GM19351 (cell line): ENCODE data around the gene NUP214.

Experiments
- ATAC-seq: cut with Tn5 transposase; IDR thresholded peaks from one replicate; pipeline ENCODE4 v1.9.1; 2021; ENCODE audit warnings: mild to moderate bottlenecking, moderate library complexity; ENCODE audit not compliant: unreplicated experiment

The NUP214 gene

DNA sequence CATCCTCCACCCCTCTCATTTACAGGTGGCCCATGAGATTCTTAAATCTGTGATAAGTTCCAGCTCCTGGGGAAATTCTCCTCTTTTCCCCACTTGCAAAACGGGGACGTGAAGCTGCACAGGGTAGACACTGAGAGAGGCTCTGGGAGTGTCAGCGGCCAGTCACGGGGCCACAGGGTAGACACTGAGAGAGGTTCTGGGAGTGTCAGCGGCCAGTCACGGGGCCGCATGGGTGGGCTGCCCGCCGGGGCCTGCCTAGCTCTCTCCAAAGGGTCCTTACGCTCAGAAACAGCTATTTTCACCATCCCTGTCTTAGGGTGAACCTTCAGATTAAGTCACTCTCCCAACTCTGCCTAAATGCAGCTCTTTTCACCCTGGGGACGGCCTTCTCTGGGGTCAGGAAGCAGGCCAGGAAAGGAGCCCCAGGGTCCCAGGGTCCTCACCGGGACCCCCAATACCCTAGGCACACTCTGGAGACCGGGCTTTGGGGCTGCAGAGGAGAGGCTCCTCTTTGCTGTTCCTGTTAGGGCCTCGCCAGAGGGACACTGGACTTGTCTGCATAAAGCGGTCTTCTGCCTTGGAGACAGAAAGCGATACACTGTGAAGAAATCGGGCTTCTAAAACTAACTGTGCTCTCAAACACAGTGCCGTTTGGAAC is 149.4 kb downstream of the NUP214 start:
- no peak for ATAC-seq

DNA sequence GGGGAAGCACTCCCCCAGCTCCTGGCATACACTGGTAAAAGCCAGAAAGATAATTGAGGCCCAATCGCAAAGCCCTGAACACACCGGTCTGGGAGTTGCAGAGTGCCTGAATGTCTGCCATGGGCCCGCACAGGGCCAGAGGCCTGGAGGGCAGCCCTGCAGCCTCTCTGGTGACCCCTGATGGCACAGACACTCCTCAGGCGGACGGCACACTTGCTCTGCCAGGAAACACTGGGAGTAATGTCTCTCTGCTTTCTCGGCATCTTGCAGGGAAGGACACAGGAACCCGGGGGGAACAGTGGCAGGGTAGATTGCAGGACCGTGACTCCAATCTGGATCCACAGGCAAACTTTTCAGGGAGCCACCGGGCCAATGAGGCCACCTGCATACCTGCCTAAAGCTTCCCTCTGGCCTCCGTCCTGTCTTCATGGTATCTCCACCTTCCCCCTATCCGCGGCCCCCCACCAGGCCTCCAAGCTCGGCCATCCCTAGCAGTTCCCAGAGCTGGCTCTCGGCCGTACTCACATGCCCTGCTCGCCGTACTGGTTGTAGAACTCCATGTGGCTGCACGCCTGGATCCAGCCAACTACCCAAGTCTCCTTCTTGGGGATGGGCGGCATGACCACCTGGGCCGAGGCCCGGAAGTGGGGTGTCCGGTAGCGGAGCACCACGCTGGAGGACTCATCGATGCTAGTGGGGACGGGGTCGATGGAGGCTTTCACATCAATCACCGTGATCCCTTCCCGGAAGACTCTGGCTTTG is 150.1 kb downstream of the NUP214 start:
- no peak for ATAC-seq

DNA sequence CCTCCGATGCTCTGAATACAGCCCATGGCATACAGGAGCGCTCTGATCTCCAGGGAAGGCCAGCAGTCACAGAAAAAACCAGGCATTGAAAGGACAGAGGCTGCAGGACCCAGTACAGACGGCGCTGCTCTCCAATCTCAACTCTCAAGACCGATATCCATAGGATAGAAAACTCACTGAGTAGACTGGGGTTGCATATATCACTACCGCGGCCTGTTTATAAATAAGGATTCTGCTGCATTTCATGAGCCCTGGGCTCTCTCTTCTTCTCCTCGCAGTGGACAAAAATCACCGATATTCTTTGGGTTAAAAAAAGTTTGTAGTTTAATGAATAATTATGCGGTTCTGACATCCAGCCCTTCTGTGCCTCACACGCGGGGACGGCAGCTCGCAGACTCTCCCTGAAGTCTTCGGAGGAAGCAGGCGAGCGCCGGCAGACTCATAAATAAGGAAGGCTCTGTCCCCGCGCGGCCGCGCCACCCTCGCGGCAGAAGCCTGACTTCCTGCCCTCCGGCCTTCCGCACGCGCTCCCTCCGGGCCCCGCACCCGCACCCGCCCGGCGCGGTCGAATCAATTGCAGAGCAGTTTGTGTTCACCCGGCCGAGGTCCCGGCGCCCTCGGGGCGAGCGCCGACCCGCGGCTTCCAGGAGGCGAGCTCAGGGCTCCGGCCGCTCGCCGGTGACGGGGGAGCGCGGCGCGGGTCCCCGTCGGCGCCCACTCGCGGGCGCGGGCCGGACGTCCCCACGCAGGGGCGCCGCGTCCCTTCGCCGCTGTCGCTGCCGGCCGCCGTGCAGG is 150.9 kb downstream of the NUP214 start, which contains the start of gene FAM78A:
TSS of gene FAM78A (minus strand) at position 417 of the 795 bp plus-strand sequence. CDS start at position 86, 331 bp downstream.
- no peak for ATAC-seq

DNA sequence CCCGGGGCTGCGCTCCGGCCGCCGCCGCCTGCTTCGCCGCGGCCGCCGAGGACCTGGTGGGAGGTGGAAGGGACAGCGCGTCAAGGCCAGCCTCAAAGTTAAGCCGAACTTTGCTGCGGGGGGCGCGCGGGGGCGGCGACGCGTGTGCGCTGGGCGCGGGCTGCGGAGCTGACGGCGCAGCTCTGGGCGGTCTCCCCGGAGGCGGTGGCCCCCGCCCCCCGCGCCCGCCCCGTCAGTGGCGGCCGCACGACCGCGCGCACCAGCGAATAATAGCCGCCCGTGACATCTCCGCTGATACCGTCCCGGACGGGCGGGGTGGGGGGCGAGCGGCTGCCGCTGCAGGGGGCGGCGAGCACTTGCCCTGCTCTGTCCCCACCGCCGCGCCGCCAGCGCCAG is 151.5 kb downstream of the NUP214 start:
- ATAC-seq, result no peak

DNA sequence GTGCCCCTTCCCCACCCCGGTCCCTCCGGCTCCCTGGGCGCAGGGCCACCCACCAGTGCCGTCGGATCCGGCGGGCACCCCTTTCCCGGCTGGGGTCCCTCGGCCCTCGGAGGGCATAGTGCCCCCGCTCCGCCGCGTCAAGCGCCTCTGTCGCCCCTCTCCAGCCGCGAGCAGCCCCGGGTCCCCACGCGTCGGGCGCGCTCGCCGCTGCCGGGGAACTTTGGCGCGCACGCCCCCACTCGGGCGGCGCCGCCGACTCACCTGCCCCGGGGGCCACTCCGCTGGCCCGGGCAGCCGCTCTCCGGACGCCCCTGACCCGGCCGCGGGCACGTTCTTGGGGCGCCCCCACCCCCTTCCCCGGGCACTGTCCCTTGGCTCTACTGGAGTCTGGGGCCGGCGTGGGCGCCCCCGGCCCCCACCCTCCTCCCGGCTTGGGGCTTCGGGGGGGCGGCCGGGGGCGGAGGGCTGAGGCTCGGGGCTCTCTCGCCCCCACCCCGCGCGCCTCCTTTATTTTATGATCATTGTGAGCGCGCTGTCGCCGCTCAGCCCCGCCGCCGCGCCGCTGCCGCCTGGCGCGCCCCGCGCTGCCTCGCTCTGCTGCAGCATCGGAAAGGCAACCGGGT is 152.0 kb downstream of the NUP214 start:
- ATAC-seq, result no peak

DNA sequence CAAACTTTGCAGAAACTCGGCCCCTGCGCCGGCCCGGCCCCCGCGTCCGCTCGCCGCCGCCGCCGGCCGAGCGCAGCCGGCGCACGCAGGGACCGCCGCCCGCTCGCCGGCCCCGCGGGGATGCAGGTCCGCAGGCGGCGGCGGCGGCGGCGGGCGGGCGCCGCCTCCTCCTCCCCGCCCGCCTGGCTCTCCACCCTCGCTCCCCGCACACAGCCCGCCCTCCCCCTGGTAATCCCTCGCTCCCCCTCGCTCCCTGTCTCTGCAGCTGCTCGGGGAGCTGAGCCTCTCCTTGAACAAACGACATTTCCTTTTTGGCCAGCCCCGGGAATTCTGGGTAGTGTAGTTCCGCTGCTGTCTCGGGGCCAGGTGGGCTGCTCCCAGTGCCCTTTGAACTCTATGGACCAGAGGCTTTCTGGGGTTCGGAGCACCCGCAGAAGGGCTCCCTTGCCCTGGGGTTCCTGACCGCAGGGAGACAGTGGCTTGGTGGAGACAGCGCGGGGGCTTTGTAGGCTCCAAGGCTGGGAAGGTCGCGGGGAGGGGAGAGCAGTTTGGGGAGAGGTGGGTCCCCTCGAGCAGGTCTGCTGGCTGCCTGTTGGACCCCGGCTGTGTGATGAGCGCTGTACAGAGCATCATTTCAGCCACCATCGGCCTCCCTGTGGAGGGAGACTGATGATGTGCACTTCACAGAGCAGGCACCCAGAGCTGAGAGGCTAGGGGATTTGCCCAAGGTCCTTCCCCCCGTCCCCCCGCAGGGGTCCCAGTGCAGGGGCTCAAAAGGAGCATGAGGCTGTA is 152.7 kb downstream of the NUP214 start:
- no peak for ATAC-seq

DNA sequence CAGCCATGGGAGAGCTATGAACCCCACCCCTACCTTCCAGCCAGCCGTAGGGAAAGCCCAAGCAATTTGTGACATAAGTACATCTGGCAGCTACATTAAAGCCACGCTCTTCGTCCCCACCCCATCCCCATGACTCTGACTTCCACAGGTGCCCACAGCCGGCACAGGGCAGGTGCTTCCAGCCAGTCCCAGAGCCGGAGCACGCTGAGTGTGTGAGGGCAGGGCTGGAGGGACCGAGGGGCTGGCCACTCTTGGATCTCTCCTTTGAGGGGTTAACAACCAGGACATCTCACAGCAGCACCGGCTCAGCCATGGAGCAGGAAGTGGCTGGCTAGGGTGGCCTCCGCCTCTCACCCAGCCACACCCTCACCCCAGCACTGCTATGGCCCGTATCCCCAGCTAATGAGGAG is 153.3 kb downstream of the NUP214 start:
- no peak for ATAC-seq

DNA sequence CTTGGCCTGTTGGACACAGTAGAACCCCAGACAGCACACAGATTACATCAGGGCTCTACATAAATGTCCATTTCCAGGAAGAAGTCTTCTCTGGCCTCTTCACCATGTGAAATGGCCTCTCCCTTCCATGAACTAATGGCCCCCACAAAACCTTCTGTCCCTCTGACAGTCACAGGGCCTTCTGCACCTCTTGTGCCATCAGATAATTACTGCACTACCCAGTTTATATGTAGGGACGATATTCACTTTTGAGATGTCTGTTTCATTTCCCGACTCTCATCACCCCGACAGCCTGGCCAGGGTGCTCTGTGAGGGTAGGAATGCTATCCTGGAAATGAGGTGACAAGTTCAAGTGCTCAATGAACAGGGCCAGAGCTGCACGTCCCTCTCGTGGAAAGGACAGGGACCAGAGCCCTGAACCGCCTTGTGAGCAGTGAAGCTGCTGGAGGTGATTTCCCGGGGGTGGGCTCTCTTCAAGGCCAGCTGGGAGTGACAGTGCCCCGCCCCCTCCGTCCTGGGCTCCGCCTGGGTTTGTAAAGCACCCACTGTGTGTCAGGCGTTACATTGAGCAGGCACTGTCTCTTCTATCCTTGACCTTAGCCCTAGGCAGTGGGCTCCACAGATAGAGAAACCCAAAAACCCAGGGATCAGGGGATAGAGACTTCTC is 153.9 kb downstream of the NUP214 start:
- no peak for ATAC-seq

DNA sequence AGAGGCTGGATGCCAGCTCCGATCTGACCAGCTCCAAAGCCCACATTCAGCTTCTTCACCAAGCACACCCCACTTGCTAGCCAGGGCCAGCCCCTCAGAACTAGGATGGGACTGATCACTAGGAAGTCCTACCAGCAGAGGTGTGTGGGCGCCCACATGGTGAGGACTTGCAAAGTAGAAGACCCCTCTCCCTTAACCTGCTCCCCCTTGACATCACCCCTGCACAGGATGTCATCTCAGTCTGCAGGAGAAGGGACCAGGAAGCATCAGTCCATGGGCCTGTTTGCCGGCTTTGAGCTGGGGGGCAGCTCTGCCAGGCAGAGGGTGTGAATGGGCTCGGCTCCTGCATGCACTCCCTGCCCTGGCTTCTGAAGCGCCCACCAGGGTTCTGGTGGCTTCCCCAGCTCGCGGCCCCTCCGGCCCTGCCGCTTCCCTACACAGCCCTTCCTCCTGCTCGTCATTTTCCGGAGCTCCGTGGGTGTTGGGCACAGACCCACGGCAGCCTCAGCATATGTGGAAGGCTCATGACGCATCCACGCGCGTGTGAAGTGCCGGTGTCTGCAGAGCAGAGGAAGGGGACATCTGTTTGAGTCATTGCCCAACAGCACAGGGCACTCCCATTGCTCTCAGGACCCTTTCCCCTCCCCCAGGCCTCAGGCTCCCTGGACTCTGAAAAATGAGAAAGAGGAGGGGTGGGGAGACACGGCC is 154.6 kb downstream of the NUP214 start:
- no peak for ATAC-seq

DNA sequence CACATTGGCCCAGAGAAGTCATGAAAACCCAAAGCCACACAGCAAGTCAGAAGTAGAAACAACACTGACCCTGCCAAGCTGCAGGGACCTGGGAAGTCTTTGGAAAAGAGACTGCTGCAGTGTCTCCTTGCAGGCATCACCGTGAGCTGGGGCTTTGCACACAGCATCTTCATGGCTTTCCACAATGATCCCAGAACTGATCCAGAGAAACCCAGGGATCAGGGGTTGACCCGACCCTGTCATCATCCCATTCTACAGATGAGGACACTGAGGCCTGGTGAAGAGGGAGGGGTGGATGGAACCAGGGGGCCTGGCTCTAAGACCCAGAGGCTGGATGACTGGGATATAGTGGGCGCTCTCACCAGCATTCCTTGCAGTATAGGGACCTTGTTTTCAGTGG is 155.3 kb downstream of the NUP214 start:
- ATAC-seq, result no peak

DNA sequence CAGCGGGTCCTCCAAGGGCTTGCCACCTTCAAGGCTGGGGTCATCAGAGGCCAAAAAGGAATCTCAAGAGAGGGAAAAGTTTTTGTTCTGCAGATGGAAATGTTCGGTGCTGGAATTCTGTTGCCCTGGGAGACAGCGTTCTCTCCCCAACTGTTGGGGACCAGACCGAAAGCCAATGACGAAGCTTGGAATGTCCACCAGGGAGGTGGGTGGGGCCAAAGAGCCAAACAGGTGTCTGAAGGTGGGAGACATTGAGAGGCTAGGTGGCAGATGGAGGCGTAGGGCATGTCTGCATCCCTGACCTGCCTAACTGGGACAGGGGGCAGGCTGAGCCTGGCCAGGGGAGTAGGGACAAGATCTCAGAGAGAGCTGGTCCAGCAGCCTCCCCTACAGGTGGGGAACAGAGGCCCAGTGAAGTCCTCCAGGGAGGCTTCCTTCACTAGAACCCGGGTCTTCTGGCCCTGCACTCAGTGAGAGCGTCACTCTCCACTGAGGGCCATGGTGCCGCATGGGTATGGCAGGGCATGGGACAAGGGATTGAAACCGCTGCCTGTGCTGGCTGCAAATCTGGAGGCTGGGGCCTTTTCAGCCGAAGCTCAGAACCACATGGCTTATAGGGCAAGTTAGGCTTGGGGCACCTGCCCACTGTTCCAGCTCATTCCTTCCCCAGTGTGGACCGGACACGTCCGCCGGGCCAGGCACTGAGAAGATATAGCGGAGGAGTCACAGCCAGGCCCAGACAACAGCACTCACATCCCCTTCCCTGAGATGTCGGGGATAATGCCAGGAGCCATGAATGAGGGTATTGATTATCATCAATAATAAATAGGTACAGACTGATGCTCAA is 156.0 kb downstream of the NUP214 start:
- no peak for ATAC-seq

DNA sequence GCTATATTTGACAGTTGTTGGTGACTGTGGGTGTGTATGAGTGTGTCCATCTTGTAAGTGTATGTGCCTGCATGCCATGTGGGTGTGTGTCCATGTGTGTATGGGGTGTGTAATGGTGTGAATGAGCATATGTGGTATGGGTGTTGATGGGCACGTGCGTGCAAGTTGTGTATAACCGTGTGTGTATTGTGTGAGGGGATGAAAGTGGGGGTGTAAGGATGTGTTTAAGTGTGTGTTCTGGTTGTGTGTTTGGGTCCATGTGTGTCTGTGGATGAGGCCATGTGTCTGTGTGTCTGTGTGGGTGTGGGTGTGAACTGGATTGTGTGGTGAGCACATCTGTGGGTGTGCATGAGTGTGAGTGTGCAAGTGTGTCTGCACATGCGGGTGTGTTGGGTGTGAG is 156.8 kb downstream of the NUP214 start:
- no peak for ATAC-seq

DNA sequence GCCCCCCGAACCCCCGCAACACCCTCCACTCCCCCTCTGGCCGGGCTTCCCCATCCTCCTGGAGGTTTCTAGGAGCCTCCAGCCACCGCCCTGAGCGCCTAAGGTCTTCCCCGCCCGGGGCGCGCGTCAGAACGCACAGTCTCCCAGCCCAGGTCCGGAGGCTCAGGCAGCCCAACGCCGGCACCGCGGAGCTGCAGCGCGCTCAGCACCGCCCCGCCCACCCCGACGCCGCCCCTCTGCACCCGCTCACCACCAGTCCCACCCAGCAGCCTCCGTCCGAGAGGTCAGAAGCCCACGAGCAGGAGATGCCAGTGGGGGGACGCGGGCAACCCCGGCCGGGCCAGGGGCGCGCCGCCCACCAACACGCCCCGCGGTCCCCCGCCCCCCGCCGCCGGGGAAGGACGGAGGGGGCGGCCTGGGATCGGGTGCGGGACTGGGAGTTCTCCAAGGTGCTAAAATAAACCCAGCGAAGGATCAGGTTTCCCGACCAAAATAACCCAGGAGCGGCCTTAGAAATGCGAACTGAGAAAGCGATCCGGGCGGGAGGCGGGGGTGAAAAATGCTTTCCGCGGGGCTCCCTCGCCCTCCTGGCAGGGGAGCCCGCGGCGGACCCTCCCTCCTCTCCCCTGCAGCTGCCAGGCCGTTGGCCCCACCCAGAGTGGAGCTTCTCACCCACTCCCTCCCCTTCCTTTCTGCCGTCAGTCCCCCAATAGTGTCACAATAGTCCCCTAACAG is 157.5 kb downstream of the NUP214 start:
- no peak for ATAC-seq
